HG02973 (cell line): ENCODE results near the gene ZNF142.

Experiments
- ATAC-seq: cut with Tn5 transposase; IDR thresholded peaks from one replicate; pipeline ENCODE4 v1.9.1; 2021; ENCODE audit warnings: moderate library complexity; ENCODE audit not compliant: unreplicated experiment

The ZNF142 gene

GRCh38 chr2:218648088-218648786 is 11.2 kb downstream of the ZNF142 start:
- no peak for ATAC-seq

- ATAC-seq: no peak
These were observed 14.3 kb downstream of the ZNF142 start for GRCh38 chr2:218645126-218645525.

GRCh38 chr2:218644721-218645120 is 14.7 kb downstream of the ZNF142 start:
- ATAC-seq: no peak

GRCh38 chr2:218643751-218644310 is 15.6 kb downstream of the ZNF142 start:
- no peak for ATAC-seq

- ATAC-seq: no peak
These were observed 16.6 kb downstream of the ZNF142 start for GRCh38 chr2:218642786-218643185.

- ATAC-seq: no peak
These were observed 17.2 kb downstream of the ZNF142 start for GRCh38 chr2:218642121-218642656.

GRCh38 chr2:218638372-218638771 is 21.1 kb downstream of the ZNF142 start:
- no peak for ATAC-seq

- ATAC-seq: no peak
These were observed 23.7 kb downstream of the ZNF142 start for GRCh38 chr2:218635719-218636118.

DNA sequence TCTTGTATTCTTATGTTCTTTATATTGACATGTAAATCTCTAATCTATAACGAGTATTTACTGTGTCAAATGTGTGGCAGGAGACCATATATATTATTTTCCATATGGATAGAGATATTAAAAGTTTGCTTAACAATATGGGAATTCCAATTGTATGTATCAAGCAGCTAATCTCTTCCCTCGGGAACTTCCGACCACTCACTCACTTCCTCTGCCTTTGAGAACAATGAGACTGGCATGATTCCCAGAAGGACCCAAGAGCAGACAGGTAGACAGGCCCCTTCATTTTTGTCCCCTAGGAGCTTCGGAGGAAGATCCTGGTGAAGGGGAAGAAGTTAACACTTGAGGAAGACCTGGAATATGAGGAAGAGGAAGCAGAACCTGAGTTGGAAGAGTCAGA is 27.6 kb downstream of the ZNF142 start:
- no peak for ATAC-seq

DNA sequence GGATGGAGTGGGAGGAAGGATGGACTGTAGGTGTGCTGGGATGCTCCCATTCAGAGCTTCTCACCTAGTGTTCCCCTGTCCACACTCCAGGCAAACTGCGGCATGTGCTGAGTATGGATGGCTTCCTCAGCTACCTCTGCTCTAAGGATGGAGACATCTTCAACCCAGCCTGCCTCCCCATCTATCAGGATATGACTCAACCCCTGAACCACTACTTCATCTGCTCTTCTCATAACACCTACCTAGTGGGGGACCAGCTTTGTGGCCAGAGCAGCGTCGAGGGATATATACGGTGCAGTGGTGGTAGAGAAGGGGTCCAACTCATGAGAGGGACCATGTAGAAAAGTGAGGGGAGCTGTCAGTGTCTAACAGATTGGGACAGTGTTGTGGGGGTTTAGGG is 31.5 kb downstream of the ZNF142 start:
- ATAC-seq: no peak

DNA sequence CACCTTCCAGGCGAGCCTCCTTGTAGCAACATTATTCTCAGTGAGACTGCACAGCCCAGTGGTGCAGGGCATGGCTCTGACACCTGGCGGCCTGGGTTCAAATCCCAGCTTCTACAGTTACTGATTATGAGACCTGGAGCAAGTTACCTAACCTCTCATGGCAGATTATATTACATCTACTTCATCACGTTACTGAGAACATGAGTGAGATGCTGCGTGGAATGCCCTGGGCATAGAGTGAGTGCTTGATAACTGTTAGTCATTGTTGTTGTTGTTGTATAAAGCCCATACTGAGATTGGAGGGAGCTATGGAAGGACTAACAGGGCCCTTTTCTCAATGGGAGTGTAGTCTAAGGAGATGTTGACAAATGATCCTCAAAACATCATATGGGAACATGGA is 33.1 kb downstream of the ZNF142 start:
- no peak for ATAC-seq

GRCh38 chr2:218623366-218623705 is 36.1 kb downstream of the ZNF142 start:
- no peak for ATAC-seq

DNA sequence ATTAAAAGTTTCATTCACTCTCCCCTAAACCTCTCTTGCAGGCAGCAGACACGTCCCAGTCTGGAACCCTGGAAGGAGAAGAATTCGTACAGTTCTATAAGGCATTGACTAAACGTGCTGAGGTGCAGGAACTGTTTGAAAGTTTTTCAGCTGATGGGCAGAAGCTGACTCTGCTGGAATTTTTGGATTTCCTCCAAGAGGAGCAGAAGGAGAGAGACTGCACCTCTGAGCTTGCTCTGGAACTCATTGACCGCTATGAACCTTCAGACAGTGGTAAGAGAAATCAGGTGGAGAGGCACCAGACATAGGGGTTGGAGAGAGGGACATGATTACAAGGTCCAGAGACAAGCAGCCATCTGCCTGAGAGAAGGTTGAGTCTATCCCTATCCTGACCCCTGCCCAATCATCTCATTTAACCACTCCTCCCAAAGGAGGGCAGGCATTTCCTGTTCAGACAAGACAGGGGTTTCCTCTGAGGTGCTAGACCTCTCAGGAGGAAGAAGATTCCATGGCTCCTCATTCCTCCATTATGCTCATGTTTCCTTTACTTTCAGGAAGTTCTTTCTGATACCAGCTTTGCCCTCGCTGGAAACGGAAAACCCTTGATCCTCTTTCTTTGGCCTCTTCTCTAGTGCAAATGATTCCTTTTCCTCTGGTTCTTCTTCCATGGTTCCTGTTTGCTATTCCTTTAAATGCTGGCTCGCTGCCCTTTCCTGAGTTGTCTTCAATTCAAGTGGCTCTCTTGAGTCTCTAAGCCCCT is 36.6 kb downstream of the ZNF142 start:
- no peak for ATAC-seq

DNA sequence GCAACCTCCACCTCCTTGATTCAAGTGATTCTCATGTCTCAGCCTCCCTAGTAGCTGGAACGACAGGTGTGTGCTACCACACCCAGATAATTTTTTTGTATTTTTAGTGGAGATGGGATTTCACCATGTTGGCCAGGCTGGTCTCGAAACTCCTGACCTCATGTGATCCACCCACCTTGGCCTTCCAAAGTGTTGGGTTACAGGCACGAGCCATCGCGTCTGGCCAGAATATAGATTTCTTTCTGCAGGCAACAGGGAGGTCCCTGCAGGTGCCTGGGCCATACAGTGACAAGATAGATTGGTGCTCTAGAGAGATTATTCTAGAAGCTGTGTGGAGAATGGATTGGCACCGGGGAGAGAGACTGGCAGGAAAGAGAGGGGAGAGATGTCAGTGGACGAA is 38.4 kb downstream of the ZNF142 start:
- no peak for ATAC-seq

GRCh38 chr2:218618102-218618860 is 41.1 kb downstream of the ZNF142 start:
- no peak for ATAC-seq

- ATAC-seq: no peak
These were observed 43.5 kb downstream of the ZNF142 start for GRCh38 chr2:218615868-218616315.

DNA sequence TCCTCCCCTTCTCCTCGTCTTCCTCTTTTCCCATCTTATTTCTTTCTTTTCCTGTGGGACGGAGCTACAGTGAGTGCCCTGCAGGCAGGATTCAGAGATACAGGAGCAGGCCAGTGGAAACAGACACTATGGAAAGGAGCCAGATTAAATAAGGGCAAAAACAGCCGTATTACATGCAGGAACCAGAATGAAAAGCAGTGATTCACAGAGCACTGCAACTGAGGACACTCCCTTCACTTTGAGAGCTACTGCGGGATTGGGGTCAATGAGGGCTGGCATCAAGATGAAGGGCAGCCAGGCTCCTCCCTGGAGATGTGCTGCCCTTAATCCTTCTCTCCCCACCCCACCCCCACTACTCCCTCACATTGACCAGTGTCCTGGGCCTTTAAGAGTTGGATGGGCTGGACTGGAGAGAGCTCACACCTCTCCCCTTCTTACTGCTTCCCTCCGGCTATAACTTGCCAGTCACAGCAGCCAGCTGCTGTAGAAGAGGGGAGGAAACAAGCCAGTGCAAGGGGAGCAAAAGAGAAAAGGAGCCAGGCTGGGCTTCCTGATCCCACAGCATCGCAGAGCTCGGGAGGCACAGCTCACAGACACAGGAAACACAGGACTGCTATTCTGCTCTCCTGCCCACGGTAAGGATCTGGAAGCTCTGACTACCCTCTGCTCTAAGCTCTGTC is 51.8 kb downstream of the ZNF142 start, which contains the start of gene PLCD4:
Gene PLCD4, plus strand, starts transcription at position 464 of the 680 bp plus-strand sequence. CDS start 7,841 bp downstream, outside the sequence.
- ATAC-seq: no peak

GRCh38 chr2:218605432-218605831 is 54.0 kb downstream of the ZNF142 start:
- no peak for ATAC-seq
